ENCODE data around the gene PPP1R26.
"Not testable (repeated sequence)": the region's sequence is repeated elsewhere in the genome, so short reads cannot be mapped to it uniquely, and the experiment has no call there.

The PPP1R26 gene, protein sequence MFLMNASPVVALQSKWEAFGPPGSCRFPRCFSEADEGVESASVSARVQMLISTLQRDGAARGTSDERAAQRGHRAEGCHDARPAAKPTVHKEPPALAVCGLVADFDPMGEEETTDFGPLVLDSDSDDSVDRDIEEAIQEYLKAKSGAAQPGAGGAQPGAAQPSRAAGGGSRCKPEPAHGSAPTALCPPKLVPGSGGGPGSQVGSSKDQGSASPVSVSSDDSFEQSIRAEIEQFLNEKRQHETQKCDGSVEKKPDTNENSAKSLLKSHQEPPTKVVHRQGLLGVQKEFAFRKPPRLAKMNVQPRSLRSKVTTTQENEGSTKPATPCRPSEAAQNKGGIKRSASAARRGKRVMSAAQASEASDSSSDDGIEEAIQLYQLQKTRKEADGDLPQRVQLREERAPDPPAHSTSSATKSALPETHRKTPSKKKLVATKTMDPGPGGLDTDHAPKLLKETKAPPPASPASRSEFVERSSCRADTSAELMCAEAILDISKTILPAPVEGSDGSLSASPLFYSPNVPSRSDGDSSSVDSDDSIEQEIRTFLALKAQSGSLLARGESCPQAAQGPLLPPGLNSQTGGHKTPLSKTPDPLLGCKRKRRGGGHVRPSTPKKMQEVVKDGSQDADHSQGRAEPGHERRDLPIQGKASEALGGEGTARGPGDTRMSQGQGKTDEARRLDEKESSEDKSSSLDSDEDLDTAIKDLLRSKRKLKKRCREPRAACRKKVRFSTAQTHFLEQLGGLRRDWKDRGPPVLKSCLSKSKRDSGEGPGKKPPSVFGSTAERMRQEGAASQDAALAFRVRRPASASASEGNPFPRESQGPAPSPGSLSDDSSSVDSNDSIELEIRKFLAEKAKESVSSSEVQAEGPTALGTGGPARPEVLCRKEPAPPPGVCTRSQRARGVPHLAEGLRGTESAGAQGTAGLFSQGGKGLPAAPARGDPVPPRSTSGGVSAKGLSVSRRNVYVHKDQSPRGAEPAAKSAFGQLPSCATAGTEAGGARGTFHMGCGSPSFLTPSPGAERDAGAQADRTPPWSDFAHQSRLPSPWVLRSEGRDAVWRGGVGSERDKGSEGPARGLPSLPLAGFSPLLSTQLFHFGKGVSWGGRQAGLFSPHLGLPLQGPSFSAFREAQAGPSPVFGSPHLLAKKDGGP (N-terminal part only)

DNA sequence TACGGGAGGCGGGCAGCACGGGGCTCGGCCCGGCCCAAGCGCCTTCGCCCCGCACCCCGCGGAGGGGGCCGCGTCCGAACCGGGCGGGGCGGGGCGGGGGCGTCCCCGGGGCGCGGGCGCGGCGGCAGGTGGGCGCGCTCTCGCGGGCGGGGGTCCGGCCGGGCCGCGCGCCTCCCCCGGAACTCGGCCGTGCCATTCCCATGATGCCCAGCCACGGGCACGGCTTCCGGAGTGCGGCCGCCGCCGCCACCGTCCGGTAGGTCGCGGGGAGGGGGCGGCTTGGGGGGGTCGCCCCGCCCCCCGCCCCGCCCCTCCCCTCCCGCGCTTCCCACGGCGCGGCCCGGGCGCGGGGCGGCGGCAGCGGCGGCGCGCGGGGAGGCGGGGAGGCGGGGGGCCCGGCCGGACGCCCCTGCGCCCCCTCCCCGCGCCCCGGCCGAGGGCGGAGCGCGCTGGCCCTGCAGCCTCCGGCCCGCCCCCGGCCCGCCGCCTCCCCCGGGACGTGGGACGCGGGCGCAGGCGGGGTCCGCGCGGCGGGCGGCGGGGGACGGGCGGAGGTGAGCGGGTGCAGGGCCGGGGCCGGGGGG, at the start of gene PPP1R26:
TSS of gene PPP1R26 (plus strand) at position 314 of the 584 bp plus-strand sequence. CDS start 4,729 bp downstream, outside the sequence.
- H3K9ac ChIP-seq (ENCODE audit: low read length) = peak within 1 kb of the TSS; percentile 80
- H3K27ac ChIP-seq (ENCODE audit: low read depth, low read length) = peak within 1 kb of the TSS; percentile 83
- no peaks in the 10 kb centered on the region for H3K9me3 ChIP-seq (ENCODE audit: control insufficient read depth, insufficient read depth, low read depth, low read length)
- H3K4me1 ChIP-seq (ENCODE audit: control insufficient read depth, insufficient read depth, low read length) = peaks cover 8% of the 10 kb centered on the region
- peak within 1 kb of the TSS; percentile 91 for H3K4me3 ChIP-seq (ENCODE audit: low read depth, low read length)
- no peaks in the 10 kb centered on the region for H3K27me3 ChIP-seq (ENCODE audit: control insufficient read depth, insufficient read depth, low read length)
- H3K36me3 ChIP-seq (ENCODE audit: control insufficient read depth, insufficient read depth, low read length) = peaks cover 14% of the 10 kb centered on the region

DNA sequence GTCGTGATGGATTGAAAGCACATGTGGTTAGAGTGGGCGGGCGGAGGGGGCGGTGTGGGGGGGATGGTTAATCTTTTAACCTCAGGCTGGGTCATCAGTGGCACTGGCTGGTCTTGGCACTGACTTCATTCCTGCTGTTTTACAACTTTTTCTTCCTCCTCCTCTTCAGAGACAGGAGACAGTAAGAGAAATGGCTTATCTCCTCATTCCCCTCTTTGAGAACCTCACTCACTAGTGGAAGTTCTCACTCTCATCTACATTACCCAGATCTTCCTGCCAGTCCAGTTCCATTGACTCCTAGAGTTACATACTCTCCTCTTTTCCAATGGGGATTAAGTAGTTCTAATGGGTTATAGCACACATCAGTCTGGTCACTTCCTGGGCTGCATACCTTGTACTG, 42.3 kb upstream of the PPP1R26 start:
- H3K4me3 ChIP-seq (ENCODE audit: low read depth, low read length) = no peak overlapping the region
- peaks cover 17% of the 10 kb centered on the region for H3K9me3 ChIP-seq (ENCODE audit: control insufficient read depth, insufficient read depth, low read depth, low read length)
- no peaks in the 10 kb centered on the region for H3K27me3 ChIP-seq (ENCODE audit: control insufficient read depth, insufficient read depth, low read length)
- H3K36me3 ChIP-seq (ENCODE audit: control insufficient read depth, insufficient read depth, low read length) = no peaks in the 10 kb centered on the region
- H3K9ac ChIP-seq (ENCODE audit: low read length) = no peak overlapping the region
- H3K4me1 ChIP-seq (ENCODE audit: control insufficient read depth, insufficient read depth, low read length) = no peaks in the 10 kb centered on the region
- no peak overlapping the region for H3K27ac ChIP-seq (ENCODE audit: low read depth, low read length)

DNA sequence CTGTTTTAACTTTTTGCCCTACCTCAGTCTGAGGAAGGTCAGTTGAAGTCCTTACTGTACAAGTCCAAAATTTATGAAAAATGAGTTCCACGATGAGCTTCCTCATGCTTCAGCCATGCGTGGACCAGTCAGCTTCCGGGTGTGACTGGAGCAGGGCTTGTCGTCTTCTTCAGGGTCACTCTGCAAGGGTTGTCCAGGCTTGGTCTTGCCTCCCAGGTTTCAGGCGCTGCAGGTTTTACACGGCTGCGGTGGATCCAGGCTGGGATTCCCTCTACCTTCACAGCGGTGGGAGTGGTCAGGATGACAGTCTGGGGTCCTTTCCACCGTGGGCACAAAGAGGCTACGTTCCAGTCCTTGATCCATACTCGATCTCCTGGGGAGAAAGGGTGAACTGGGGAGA, 41.9 kb upstream of the PPP1R26 start:
- H3K4me3 ChIP-seq (ENCODE audit: low read depth, low read length); H3K9ac ChIP-seq (ENCODE audit: low read length); H3K27me3 ChIP-seq (ENCODE audit: control insufficient read depth, insufficient read depth, low read length); H3K27ac ChIP-seq (ENCODE audit: low read depth, low read length); H3K36me3 ChIP-seq (ENCODE audit: control insufficient read depth, insufficient read depth, low read length); H3K4me1 ChIP-seq (ENCODE audit: control insufficient read depth, insufficient read depth, low read length): not testable (repeated sequence)
- H3K9me3 ChIP-seq (ENCODE audit: control insufficient read depth, insufficient read depth, low read depth, low read length) = peaks cover 17% of the 10 kb centered on the region

DNA sequence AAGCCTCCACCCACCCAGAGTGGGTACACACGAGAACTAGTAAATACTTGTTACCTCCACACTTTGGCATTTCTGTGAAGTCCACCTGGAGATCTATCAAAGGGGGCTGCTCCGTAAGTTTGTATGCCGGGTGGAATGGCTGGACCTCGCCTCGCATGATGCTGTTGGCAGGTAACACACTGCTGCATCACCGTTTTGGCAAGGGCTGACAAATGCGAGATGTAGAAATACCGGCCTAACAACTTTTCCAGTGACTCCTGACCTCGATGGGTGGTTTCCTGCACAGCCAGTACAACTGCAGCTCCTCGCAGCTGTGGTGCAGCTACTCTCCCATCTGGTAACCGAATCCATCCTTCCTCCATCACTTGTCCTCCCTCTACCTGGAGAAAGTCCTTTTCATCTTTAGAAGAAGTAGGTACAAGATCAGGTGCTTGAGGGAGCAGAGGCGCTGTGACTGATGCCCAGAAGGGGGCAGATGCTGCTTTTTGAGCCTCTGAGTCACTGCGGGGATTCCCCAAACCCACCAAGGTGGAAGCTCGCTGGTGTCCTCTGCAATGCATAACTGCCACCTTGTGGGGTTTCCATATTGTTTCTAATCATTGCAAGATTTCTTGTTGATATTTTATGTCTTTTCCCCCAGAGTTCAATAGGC, 40.9 kb upstream of the PPP1R26 start:
- H3K27me3 ChIP-seq (ENCODE audit: control insufficient read depth, insufficient read depth, low read length); H3K36me3 ChIP-seq (ENCODE audit: control insufficient read depth, insufficient read depth, low read length); H3K9ac ChIP-seq (ENCODE audit: low read length); H3K4me3 ChIP-seq (ENCODE audit: low read depth, low read length); H3K4me1 ChIP-seq (ENCODE audit: control insufficient read depth, insufficient read depth, low read length); H3K27ac ChIP-seq (ENCODE audit: low read depth, low read length): not testable (repeated sequence)
- H3K9me3 ChIP-seq (ENCODE audit: control insufficient read depth, insufficient read depth, low read depth, low read length) = peaks cover 12% of the 10 kb centered on the region; the same call in 1 of the 2 replicates

DNA sequence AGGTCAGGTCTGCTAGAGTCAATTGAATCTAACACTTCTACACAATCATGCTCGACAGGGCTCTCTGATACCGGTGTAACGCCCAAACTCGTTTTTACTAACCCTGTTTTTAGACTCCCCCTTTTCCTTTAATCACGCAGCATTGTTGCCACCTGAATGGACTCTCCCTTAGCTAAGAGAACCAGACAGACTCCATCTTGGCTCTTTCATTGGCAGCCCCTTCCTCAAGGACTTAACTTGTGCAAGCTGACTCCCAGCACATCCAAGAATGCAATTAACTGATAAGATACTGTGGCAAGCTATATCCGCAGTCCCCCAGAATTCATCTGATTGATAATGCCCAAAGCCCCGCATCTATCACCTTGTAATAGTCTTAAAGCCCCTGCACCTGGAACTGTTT, 40.1 kb upstream of the PPP1R26 start:
- not testable (repeated sequence) for H3K9ac ChIP-seq (ENCODE audit: low read length); H3K4me1 ChIP-seq (ENCODE audit: control insufficient read depth, insufficient read depth, low read length); H3K36me3 ChIP-seq (ENCODE audit: control insufficient read depth, insufficient read depth, low read length); H3K4me3 ChIP-seq (ENCODE audit: low read depth, low read length); H3K27me3 ChIP-seq (ENCODE audit: control insufficient read depth, insufficient read depth, low read length); H3K27ac ChIP-seq (ENCODE audit: low read depth, low read length)
- peaks cover 11% of the 10 kb centered on the region; the same call in 1 of the 2 replicates for H3K9me3 ChIP-seq (ENCODE audit: control insufficient read depth, insufficient read depth, low read depth, low read length)

DNA sequence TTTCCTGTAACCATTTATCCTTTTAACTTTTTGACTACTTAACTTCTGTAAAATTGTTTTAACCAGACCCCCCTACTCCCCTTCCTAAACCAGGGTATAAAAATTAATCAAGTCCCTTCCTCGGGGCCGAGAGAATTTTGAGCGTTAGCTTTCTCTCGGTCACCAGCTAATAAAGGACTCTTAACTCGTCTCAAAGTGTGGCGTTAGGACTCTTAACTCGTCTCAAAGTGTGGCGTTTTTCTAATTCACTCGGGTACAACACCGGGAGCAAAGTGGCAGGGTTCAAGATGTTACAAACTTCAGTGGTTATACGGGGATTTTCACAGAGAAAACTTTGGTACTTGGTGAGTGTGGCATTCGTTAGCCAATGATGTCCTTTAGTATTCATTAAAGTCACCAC, 39.7 kb upstream of the PPP1R26 start:
- Histone ChIP-seq H3K9me3 (ENCODE audit: control insufficient read depth, insufficient read depth, low read depth, low read length) (peaks cover 11% of the 10 kb centered on the region; the same call in 1 of the 2 replicates), H3K9ac (ENCODE audit: low read length) (no peak overlapping the region), H3K4me3 (ENCODE audit: low read depth, low read length) (no peak overlapping the region), H3K27ac (ENCODE audit: low read depth, low read length) (no peak overlapping the region), H3K27me3 (ENCODE audit: control insufficient read depth, insufficient read depth, low read length) (no peaks in the 10 kb centered on the region), H3K36me3 (ENCODE audit: control insufficient read depth, insufficient read depth, low read length) (no peaks in the 10 kb centered on the region), H3K4me1 (ENCODE audit: control insufficient read depth, insufficient read depth, low read length) (no peaks in the 10 kb centered on the region)

DNA sequence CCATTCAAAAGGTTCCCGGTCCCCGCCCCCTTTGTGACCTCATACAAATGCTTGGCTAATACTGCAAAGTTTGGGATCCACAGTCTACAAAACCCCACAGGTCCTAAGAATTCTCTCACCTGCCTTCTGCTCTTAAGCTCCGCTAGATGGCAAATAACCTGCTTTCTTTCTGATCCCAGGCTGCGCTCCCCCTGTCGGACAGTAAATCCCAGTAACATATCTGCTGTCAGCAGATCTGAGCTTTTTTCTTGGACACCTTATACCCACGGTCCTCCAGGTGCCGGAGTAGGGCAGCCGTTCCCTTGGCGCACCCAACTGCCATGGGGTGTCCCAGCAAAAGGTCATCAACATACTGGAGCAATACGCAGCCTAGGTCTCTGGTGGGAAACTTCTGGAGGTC, 39.0 kb upstream of the PPP1R26 start:
- no peaks in the 10 kb centered on the region for H3K36me3 ChIP-seq (ENCODE audit: control insufficient read depth, insufficient read depth, low read length)

DNA sequence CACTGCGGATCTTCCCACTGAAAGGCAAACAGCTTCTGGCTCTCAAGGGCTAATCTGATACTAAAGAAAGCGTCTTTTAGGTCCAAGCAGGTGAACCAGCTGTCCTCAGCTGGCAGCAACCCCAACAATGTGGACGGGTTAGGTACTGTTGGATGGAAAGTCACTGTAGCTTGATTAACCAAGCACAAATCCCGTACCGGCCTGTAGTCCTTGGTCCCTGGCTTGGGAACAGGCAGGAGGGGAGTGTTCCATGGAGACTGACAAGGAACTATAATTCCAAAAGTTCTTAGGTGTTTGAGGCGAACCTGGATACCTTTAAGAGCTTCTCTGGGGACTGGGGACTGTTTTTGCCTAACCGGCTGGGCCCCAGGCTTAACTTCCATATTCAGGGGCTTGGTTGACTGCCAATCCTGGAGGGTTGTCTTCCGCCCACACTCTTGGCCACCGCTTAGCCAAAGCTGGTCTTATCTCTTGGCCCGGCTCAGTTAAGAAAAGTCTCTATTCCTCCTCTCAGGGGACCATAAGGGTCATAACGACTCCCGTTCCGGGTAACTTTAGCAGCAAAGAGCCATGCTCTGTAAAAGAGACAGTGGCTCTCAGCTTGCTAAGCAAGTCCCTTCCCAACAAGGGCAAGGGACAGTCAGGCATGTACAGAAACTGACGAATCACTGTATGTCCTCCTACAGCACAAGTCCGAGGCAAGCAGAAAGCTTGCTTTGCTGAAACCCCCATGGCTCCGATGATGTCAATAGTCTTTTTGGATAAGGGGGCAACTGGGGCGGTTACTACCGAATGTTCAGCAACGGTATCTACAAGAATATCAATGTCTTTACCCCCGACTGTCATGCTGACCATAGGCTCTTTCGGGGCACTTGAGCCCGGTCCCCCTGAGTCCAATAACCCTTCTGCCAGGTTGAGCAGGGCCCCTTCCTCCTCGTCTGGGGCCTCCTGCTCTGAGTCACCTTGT, 38.2 kb upstream of the PPP1R26 start:
- H3K4me3 ChIP-seq (ENCODE audit: low read depth, low read length); H3K4me1 ChIP-seq (ENCODE audit: control insufficient read depth, insufficient read depth, low read length); H3K27me3 ChIP-seq (ENCODE audit: control insufficient read depth, insufficient read depth, low read length); H3K9ac ChIP-seq (ENCODE audit: low read length); H3K36me3 ChIP-seq (ENCODE audit: control insufficient read depth, insufficient read depth, low read length); H3K27ac ChIP-seq (ENCODE audit: low read depth, low read length): not testable (repeated sequence)
- H3K9me3 ChIP-seq (ENCODE audit: control insufficient read depth, insufficient read depth, low read depth, low read length) = peaks cover 11% of the 10 kb centered on the region; the same call in 1 of the 2 replicates

More for the DNA sequence above, 39.0 kb upstream of the PPP1R26 start:
- Histone ChIP-seq H3K4me1 (ENCODE audit: control insufficient read depth, insufficient read depth, low read length) (no peaks in the 10 kb centered on the region), H3K9me3 (ENCODE audit: control insufficient read depth, insufficient read depth, low read depth, low read length) (peaks cover 11% of the 10 kb centered on the region; the same call in 1 of the 2 replicates), H3K27me3 (ENCODE audit: control insufficient read depth, insufficient read depth, low read length) (no peaks in the 10 kb centered on the region), H3K27ac (ENCODE audit: low read depth, low read length) (no peak overlapping the region), H3K9ac (ENCODE audit: low read length) (no peak overlapping the region), H3K4me3 (ENCODE audit: low read depth, low read length) (no peak overlapping the region)

DNA sequence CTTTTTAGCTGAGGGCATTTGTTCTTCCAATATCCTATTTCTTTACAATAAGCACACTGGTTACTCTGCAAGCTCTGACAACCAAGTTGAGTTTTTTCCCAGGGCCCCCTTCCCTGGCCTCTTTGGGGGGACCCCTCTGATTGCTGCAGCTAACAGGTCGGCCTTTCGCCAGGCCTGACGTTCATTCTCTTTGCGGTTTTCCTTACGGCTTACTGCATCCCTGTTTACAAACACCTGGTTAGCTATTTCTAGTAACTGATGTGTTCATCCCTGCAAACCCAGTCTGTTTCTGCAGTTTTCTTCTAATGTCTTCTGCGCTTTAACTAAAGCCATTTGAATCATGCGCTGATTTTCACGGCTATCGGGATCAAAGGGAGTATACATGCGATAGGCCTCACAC, 37.5 kb upstream of the PPP1R26 start:
- no peak overlapping the region for H3K27ac ChIP-seq (ENCODE audit: low read depth, low read length)
- no peak overlapping the region for H3K4me3 ChIP-seq (ENCODE audit: low read depth, low read length)
- no peaks in the 10 kb centered on the region for H3K27me3 ChIP-seq (ENCODE audit: control insufficient read depth, insufficient read depth, low read length)

More for the DNA sequence above, 37.5 kb upstream of the PPP1R26 start:
- Histone ChIP-seq H3K4me1 (ENCODE audit: control insufficient read depth, insufficient read depth, low read length) (no peaks in the 10 kb centered on the region), H3K36me3 (ENCODE audit: control insufficient read depth, insufficient read depth, low read length) (no peaks in the 10 kb centered on the region), H3K9me3 (ENCODE audit: control insufficient read depth, insufficient read depth, low read depth, low read length) (peaks cover 8% of the 10 kb centered on the region; the same call in 1 of the 2 replicates), H3K9ac (ENCODE audit: low read length) (no peak overlapping the region)
